ENCODE data around the gene IQSEC3. TPM values are rescaled to one million over a fixed set of nuclear protein-coding genes. Genes with fewer than 3 reads are reported as not detected.

Gene IQSEC3
- total RNA-seq, 2 donors from 2014 or later = 0.78 to 1.6 TPM

DNA sequence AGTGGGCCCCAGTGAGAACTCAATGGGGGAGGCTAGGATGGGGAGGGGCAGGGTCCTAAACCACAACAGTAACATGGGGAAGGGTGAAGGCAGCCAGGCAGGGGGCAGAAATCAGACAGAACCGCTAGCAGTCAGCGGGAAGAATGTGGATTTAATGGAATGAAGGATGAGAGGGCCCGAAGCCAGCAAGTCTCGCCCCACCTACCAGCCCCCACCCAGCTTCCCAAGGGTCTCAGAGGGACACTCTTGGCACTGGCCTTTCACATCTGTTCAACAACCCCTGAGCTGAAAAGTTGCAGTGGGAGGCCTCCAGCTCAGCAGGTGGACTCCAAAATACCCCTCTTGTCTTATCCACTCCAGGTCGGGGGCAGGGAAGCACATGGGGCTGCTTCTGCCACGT, 153.9 kb downstream of the IQSEC3 start:
- no peak overlapping the region for H3K27ac ChIP-seq
- DNase-seq (no peak), ATAC-seq (no peak)
- TF ChIP-seq POLR2A (IDR thresholded peaks at IDR 0.05) = no peak
- TF ChIP-seq, protein P1, sequence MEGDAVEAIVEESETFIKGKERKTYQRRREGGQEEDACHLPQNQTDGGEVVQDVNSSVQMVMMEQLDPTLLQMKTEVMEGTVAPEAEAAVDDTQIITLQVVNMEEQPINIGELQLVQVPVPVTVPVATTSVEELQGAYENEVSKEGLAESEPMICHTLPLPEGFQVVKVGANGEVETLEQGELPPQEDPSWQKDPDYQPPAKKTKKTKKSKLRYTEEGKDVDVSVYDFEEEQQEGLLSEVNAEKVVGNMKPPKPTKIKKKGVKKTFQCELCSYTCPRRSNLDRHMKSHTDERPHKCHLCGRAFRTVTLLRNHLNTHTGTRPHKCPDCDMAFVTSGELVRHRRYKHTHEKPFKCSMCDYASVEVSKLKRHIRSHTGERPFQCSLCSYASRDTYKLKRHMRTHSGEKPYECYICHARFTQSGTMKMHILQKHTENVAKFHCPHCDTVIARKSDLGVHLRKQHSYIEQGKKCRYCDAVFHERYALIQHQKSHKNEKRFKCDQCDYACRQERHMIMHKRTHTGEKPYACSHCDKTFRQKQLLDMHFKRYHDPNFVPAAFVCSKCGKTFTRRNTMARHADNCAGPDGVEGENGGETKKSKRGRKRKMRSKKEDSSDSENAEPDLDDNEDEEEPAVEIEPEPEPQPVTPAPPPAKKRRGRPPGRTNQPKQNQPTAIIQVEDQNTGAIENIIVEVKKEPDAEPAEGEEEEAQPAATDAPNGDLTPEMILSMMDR (IDR thresholded peaks at IDR 0.05) = no peak
- intact Hi-C loops (cut with DNase I) = no loop called here
- no peaks in the 10 kb centered on the region for H3K27me3 ChIP-seq
- H3K4me3 ChIP-seq = no peak overlapping the region
- H3K9me3 ChIP-seq = no peaks in the 10 kb centered on the region
- H3K4me1 ChIP-seq = no peaks in the 10 kb centered on the region
- H3K36me3 ChIP-seq (replicated peaks in 1 of 2; ENCODE audit: insufficient read depth in 1 of 2, low read depth in 2 of 2) = no peaks in the 10 kb centered on the region
- 65 to 77% methylated on average over 4 to 6 of the region's 6 CpGs for WGBS, 2 donors

- TF ChIP-seq POLR2A (IDR thresholded peaks at IDR 0.05) = no peak
- TF ChIP-seq, protein P1 (IDR thresholded peaks at IDR 0.05) = no peak
- WGBS, 2 donors = 70 to 71% methylated on average over 5 to 19 of the region's 19 CpGs
- no peaks in the 10 kb centered on the region for H3K9me3 ChIP-seq
- DNase-seq (no peak), ATAC-seq (no peak)
- no peaks in the 10 kb centered on the region for H3K4me1 ChIP-seq
- H3K36me3 ChIP-seq (replicated peaks in 1 of 2; ENCODE audit: insufficient read depth in 1 of 2, low read depth in 2 of 2) = no peaks in the 10 kb centered on the region
- H3K4me3 ChIP-seq = no peak overlapping the region
- intact Hi-C loops (cut with DNase I) = no loop called here
- no peaks in the 10 kb centered on the region for H3K27me3 ChIP-seq
- no peak overlapping the region for H3K27ac ChIP-seq
Measured at GRCh38 chr12:220946-221550, 154.5 kb downstream of the IQSEC3 start.

DNA sequence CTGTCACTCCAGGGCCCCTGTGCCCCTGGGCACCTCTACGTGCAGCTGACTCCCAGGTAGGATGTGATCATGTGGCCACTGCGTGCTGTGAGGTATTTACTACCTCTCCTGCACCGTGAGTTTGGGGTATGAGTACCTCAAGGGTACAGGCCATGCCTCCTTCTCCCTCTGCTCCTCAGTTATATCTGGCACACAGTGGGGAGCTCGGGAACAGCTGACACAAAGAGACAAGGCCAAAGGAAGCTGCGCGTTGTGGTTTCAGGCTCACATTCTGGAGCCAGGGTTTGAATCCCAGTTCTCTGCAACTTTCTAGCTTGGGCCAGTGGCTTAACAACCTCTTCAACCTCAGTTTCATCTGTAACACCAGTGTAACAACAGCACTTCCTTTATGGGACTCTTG, 155.2 kb downstream of the IQSEC3 start:
- Histone ChIP-seq H3K4me1 (no peaks in the 10 kb centered on the region), H3K36me3 (replicated peaks in 1 of 2; ENCODE audit: insufficient read depth in 1 of 2, low read depth in 2 of 2) (no peaks in the 10 kb centered on the region), H3K27me3 (no peaks in the 10 kb centered on the region), H3K27ac (no peak overlapping the region), H3K4me3 (no peak overlapping the region), H3K9me3 (no peaks in the 10 kb centered on the region)
- WGBS, 2 donors = 71 to 80% methylated on average over 6 of the region's 6 CpGs
- no peak for DNase-seq
- intact Hi-C loops (cut with DNase I) = no loop called here
- no peak for ATAC-seq
- TF ChIP-seq, protein P1 (IDR thresholded peaks at IDR 0.05) = no peak
- no peak for TF ChIP-seq POLR2A (IDR thresholded peaks at IDR 0.05)

DNA sequence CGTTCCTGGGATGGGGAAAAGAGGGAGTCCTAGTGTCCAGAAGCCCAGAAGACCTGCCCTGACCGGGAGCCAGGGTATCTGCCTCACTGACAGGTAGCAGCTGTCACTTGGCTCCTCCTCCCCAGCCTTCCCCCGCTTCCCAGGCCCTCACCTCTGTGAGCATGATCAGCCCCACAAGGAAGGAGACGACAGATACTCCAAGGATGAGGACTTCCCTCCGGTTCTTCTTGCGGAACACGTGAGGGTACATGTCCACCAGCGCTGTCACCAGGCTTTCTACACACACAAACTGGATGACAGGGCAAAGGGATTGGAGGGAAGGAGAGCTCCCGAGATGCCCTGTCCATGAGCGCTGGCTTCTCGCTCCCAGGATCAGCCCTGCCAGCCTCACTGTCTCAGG, 157.3 kb downstream of the IQSEC3 start:
- DNase-seq (no peak), ATAC-seq (no peak)
- intact Hi-C loops (cut with DNase I) = no loop called here

More for the DNA sequence above, 157.3 kb downstream of the IQSEC3 start:
- no peaks in the 10 kb centered on the region for H3K9me3 ChIP-seq
- no peaks in the 10 kb centered on the region for H3K27me3 ChIP-seq
- WGBS, 2 donors = 60 to 66% methylated on average over 10 to 11 of the region's 11 CpGs
- H3K27ac ChIP-seq = no peak overlapping the region
- TF ChIP-seq, protein P1 (IDR thresholded peaks at IDR 0.05) = no peak
- TF ChIP-seq POLR2A (IDR thresholded peaks at IDR 0.05) = no peak
- no peaks in the 10 kb centered on the region for H3K36me3 ChIP-seq (replicated peaks in 1 of 2; ENCODE audit: insufficient read depth in 1 of 2, low read depth in 2 of 2)
- H3K4me3 ChIP-seq = no peak overlapping the region
- no peaks in the 10 kb centered on the region for H3K4me1 ChIP-seq

Data from body of pancreas (tissue), 4 donors.